Activated CD8-positive, alpha-beta memory T cell treated with anti-CD3 and anti-CD28 coated beads for 24 hours (primary cell): Measurements from ENCODE around the gene HGFAC.

Source experiments
- DNase-seq: peaks from one replicate; pipeline ENCODE4 v3.0.0-alpha.2; 2020

Gene HGFAC

GRCh38 chr4:3411676-3412075 is 30.1 kb upstream of the HGFAC start:
- no peak for DNase-seq

- DNase-seq: no peak
These were observed 29.3 kb upstream of the HGFAC start for GRCh38 chr4:3412257-3413020.

- no peak for DNase-seq
These were observed 28.5 kb upstream of the HGFAC start for GRCh38 chr4:3413217-3413671.

- no peak for DNase-seq
These were observed 27.9 kb upstream of the HGFAC start for GRCh38 chr4:3413675-3414420.

- DNase-seq: no peak
These were observed 27.1 kb upstream of the HGFAC start for GRCh38 chr4:3414421-3415279.

GRCh38 chr4:3415471-3416141 is 26.2 kb upstream of the HGFAC start:
- DNase-seq: no peak

- DNase-seq: no peak
These were observed 25.5 kb upstream of the HGFAC start for GRCh38 chr4:3416270-3416669.

GRCh38 chr4:3416821-3417221 is 24.9 kb upstream of the HGFAC start:
- DNase-seq: no peak

GRCh38 chr4:3417448-3417847 is 24.3 kb upstream of the HGFAC start:
- DNase-seq: no peak

GRCh38 chr4:3418029-3418762 is 23.6 kb upstream of the HGFAC start:
- no peak for DNase-seq

- DNase-seq: no peak
These were observed 21.7 kb upstream of the HGFAC start for GRCh38 chr4:3419836-3420605.

GRCh38 chr4:3420606-3420955 is 21.2 kb upstream of the HGFAC start:
- no peak for DNase-seq

GRCh38 chr4:3420956-3421355 is 20.8 kb upstream of the HGFAC start:
- no peak for DNase-seq

GRCh38 chr4:3421470-3421869 is 20.3 kb upstream of the HGFAC start:
- DNase-seq: no peak

GRCh38 chr4:3422241-3422801 is 19.4 kb upstream of the HGFAC start:
- DNase-seq: no peak

GRCh38 chr4:3422808-3423297 is 18.9 kb upstream of the HGFAC start:
- no peak for DNase-seq

GRCh38 chr4:3423406-3423805 is 18.4 kb upstream of the HGFAC start:
- no peak for DNase-seq

- DNase-seq: no peak
These were observed 17.8 kb upstream of the HGFAC start for GRCh38 chr4:3423952-3424351.

GRCh38 chr4:3424522-3425095 is 17.2 kb upstream of the HGFAC start:
- no peak for DNase-seq

GRCh38 chr4:3426465-3427133 is 15.2 kb upstream of the HGFAC start:
- DNase-seq: no peak
